Measurements from ENCODE around the gene CHST3. TPM values are rescaled to one million over a fixed set of nuclear protein-coding genes. Genes with fewer than 3 reads are reported as not detected.

Gene CHST3
- total RNA-seq, 4 donors from 2014 or later, result 41.2 to 56.4 (median 47.4) TPM

DNA sequence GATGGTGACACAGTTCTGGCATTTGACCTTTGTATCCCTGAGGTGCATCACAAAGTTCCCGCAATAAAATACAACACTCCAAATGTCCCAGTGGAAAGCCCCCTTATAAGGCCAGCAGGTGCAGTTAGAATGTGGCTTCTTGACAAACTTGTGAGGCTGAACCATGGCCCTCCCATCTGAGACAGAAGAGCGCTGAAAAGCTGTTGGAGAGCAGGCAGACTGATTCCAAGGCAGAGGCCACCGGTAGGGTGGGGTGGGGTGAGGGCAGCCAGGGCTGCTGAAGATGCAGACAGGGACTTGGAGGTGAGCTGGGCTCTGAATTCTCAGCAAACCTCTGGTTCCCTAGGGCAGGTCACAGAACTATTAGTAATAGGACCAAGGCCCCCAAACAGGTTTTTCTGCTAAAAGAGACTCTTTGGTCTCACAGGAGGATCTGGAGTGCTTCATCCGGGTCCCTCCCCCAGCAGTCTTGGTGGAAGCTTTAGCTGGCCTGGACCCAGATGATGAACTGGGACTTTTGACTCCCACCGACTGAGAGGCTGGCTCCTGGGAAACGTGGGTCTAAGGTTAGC lies 15.6 kb upstream of the CHST3 start:
- Histone ChIP-seq H3K36me3 (no peaks in the 10 kb centered on the region), H3K4me3 (no peak overlapping the region), H3K27ac (no peak overlapping the region), H3K27me3 (no peaks in the 10 kb centered on the region), H3K9me3 (peaks cover 0 to 57% (median 16%) of the 10 kb centered on the region in 4 donors), H3K4me1 (no peaks in the 10 kb centered on the region)
- TF ChIP-seq, protein P1, sequence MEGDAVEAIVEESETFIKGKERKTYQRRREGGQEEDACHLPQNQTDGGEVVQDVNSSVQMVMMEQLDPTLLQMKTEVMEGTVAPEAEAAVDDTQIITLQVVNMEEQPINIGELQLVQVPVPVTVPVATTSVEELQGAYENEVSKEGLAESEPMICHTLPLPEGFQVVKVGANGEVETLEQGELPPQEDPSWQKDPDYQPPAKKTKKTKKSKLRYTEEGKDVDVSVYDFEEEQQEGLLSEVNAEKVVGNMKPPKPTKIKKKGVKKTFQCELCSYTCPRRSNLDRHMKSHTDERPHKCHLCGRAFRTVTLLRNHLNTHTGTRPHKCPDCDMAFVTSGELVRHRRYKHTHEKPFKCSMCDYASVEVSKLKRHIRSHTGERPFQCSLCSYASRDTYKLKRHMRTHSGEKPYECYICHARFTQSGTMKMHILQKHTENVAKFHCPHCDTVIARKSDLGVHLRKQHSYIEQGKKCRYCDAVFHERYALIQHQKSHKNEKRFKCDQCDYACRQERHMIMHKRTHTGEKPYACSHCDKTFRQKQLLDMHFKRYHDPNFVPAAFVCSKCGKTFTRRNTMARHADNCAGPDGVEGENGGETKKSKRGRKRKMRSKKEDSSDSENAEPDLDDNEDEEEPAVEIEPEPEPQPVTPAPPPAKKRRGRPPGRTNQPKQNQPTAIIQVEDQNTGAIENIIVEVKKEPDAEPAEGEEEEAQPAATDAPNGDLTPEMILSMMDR (IDR thresholded peaks at IDR 0.05), result no peak
- TF ChIP-seq EP300 (IDR thresholded peaks at IDR 0.05) (no peak), POLR2A (IDR thresholded peaks at IDR 0.05) (no peak)
- DNase-seq (ENCODE audit: low spot score in 2 of 2), result no peak
- WGBS, 2 donors, result 71 to 79% methylated on average over 6 of the region's 6 CpGs

- Histone ChIP-seq H3K4me3 (no peak overlapping the region), H3K27me3 (no peaks in the 10 kb centered on the region), H3K9me3 (peaks cover 0 to 42% (median 10%) of the 10 kb centered on the region in 4 donors), H3K27ac (no peak overlapping the region), H3K4me1 (no peaks in the 10 kb centered on the region), H3K36me3 (no peaks in the 10 kb centered on the region)
- WGBS, 2 donors, result 70 to 78% methylated on average over 6 of the region's 6 CpGs
- TF ChIP-seq POLR2A (IDR thresholded peaks at IDR 0.05) (no peak), EP300 (IDR thresholded peaks at IDR 0.05) (no peak)
- TF ChIP-seq, protein P1 (IDR thresholded peaks at IDR 0.05), result no peak
- no peak for DNase-seq (ENCODE audit: low spot score in 2 of 2)
These were observed 13.5 kb upstream of the CHST3 start for GRCh38 chr10:71950683-71951082.

DNA sequence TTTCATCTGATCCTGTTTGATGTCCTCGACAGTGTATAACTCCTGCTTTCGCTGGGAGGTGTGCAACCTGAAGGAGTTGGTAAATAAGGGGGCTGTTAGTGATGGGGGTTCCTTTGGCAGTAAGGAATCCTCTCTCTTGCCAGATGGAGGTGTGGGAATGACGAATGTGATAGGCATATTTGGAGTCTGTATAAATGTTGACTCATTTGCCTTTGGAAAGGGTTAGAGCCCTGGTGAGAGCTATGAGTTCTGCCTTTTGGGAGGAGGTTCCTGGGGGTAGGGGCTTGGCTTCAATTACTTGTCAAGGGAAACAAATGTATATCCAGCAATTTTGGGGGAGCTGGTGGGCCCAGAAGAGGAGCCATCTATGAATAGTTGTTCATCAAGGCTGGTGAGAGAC lies 11.4 kb upstream of the CHST3 start:
- DNase-seq (ENCODE audit: low spot score in 2 of 2), result no peak
- Histone ChIP-seq H3K27me3 (no peaks in the 10 kb centered on the region), H3K4me1 (peaks cover 0 to 14% (median 0%) of the 10 kb centered on the region in 4 donors), H3K27ac (no peak overlapping the region), H3K4me3 (no peak overlapping the region), H3K9me3 (peaks cover 0 to 22% (median under 1%) of the 10 kb centered on the region in 4 donors), H3K36me3 (no peaks in the 10 kb centered on the region)
- TF ChIP-seq POLR2A (IDR thresholded peaks at IDR 0.05) (no peak), EP300 (IDR thresholded peaks at IDR 0.05) (no peak)
- TF ChIP-seq, protein P1 (IDR thresholded peaks at IDR 0.05), result no peak
- WGBS, 2 donors, result 64 to 72% methylated on average over 3 of the region's 3 CpGs

GRCh38 chr10:71957546-71958275 lies 6.5 kb upstream of the CHST3 start:
- H3K4me3 ChIP-seq, result no peak overlapping the region
- TF ChIP-seq, protein P1 (IDR thresholded peaks at IDR 0.05), result peak in 2 of 5 experiments; percentile 13 to 33
- no peak for TF ChIP-seq EP300 (IDR thresholded peaks at IDR 0.05)
- H3K9me3 ChIP-seq, result peaks cover 0 to 6% (median 0%) of the 10 kb centered on the region in 4 donors
- 49 to 61% methylated on average over 9 of the region's 9 CpGs for WGBS, 2 donors
- no peaks in the 10 kb centered on the region for H3K27me3 ChIP-seq
- peaks cover 0 to 18% (median 0%) of the 10 kb centered on the region in 4 donors for H3K4me1 ChIP-seq
- DNase-seq (ENCODE audit: low spot score in 2 of 2), result no peak
- no peaks in the 10 kb centered on the region for H3K36me3 ChIP-seq
- H3K27ac ChIP-seq, result peak overlapping the region in 2 of 4 donors; percentile 38 to 59

GRCh38 chr10:71959526-71959925 lies 4.7 kb upstream of the CHST3 start:
- WGBS, 2 donors, result 80 to 87% methylated on average over 3 of the region's 3 CpGs
- no peak for TF ChIP-seq EP300 (IDR thresholded peaks at IDR 0.05)
- no peak for TF ChIP-seq POLR2A (IDR thresholded peaks at IDR 0.05)
- TF ChIP-seq, protein P1 (IDR thresholded peaks at IDR 0.05), result no peak
- no peak overlapping the region for H3K4me3 ChIP-seq

More at GRCh38 chr10:71959526-71959925, 4.7 kb upstream of the CHST3 start:
- peak overlapping the region in 2 of 4 donors; percentile 14 to 28 for H3K27ac ChIP-seq
- peaks cover 0 to 6% (median 0%) of the 10 kb centered on the region in 4 donors for H3K9me3 ChIP-seq
- DNase-seq (ENCODE audit: low spot score in 2 of 2), result no peak
- H3K4me1 ChIP-seq, result peaks cover 0 to 31% (median 9%) of the 10 kb centered on the region in 4 donors
- no peaks in the 10 kb centered on the region for H3K27me3 ChIP-seq
- H3K36me3 ChIP-seq, result no peaks in the 10 kb centered on the region

Measured in tibial nerve (tissue), 4 donors.